GM12878 (cell line): ENCODE measurements around the gene STAT5A. TPM values are rescaled to one million over a fixed set of nuclear protein-coding genes. Genes with fewer than 3 reads are reported as not detected.
A peak's percentile ranks its signal among the peaks of the same experiment; 100 is the strongest.

Experiments
- ATAC-seq: fragments of 200-7000 bp; cut with Tn5 transposase; 3 replicates; pipeline ENCODE4 v1.9.1; 2020; ENCODE audit warnings: mild to moderate bottlenecking, moderate library complexity
- BruUV-seq: library from RNA; stranded (reverse); fragments of 400-500 nt; replicated peaks from 2 replicates; lab custom pipeline; 2021; lab: Mats Ljungman, UMichigan
- CTCF ChIA-PET: fragments of 300-600 bp; sonication (Branson Sonifier 250); formaldehyde crosslinking; extraction: SDS; loops from one replicate; lab custom pipeline; 2021; ENCODE audit warnings: inconsistent platforms; lab: Yijun Ruan, JAX
- POLR2A ChIA-PET: fragments of 350-600 bp; formaldehyde crosslinking; extraction: SDS; loops from one replicate; lab custom pipeline; 2021; ENCODE audit warnings: inconsistent platforms; lab: Charles Lee
- RAD21 ChIA-PET: fragments of 300-600 bp; sonication (Branson Sonifier 250); formaldehyde crosslinking; loops from one replicate; lab custom pipeline; 2023; ENCODE audit warnings: antibody characterized with exemption; ENCODE audit not compliant: unreplicated experiment; lab: Charles Lee
- SMC1A ChIA-PET: fragments of 300-600 bp; sonication (Branson Sonifier 250); formaldehyde crosslinking; loops from one replicate; lab custom pipeline; 2023; ENCODE audit not compliant: unreplicated experiment, uncharacterized antibody; lab: Charles Lee
- DNase-seq: peaks from one replicate; pipeline ENCODE4 v3.0.0-alpha.2; 2011; ENCODE audit warnings: low read depth, low spot score
- FAIRE-seq: peaks from 3 replicates; lab custom pipeline; 2011; peaks lifted over from hg19 to GRCh38; lab: Jason Lieb, UNC
- H2AFZ ChIP-seq: 2 replicates; pipeline ENCODE4 v1.6.0; 2011; ENCODE audit warnings: low read depth, low read length, control low read depth; ENCODE audit not compliant: control insufficient read depth
- H3K27ac ChIP-seq: 2 replicates; pipeline ENCODE4 v1.5.1; 2011; ENCODE audit warnings: control low read depth; ENCODE audit not compliant: control insufficient read depth, insufficient read depth
- H3K27me3 ChIP-seq, 2 experiments: replicated peaks in 1 of 2; 2 replicates each; pipeline versions ENCODE4 v1.6.0 to v1.6.1; 2011; ENCODE audit warnings: low read length in 1 of 2; ENCODE audit not compliant: control insufficient read depth in 2 of 2, insufficient read depth in 2 of 2
- H3K36me3 ChIP-seq, 2 experiments: 2 replicates each; pipeline ENCODE4 v1.5.1; 2011; ENCODE audit warnings: low read length in 1 of 2; ENCODE audit not compliant: control insufficient read depth in 2 of 2, insufficient read depth in 2 of 2
- H3K4me1 ChIP-seq: 2 replicates; pipeline ENCODE4 v1.6.1; 2011; ENCODE audit warnings: mild to moderate bottlenecking, low read length, moderate library complexity, mixed read lengths; ENCODE audit not compliant: control insufficient read depth, insufficient read depth
- H3K4me2 ChIP-seq: 2 replicates; pipeline ENCODE4 v1.6.0; 2011; ENCODE audit warnings: control low read depth; ENCODE audit not compliant: control insufficient read depth, insufficient read depth
- H3K4me3 ChIP-seq: fragments of 200-600 bp; sonication (generic); 2 replicates; pipeline ENCODE4 v1.5.1; 2016
- H3K79me2 ChIP-seq: 2 replicates; pipeline ENCODE4 v1.6.0; 2011; ENCODE audit warnings: low read length; ENCODE audit not compliant: control insufficient read depth, insufficient read depth
- H3K9ac ChIP-seq: 2 replicates; pipeline ENCODE4 v1.8.0; 2011; ENCODE audit warnings: low read length, control low read depth, mixed read lengths; ENCODE audit not compliant: control insufficient read depth, insufficient read depth
- H3K9me3 ChIP-seq: replicated peaks from 3 replicates; pipeline ENCODE4 v1.5.1; 2011; ENCODE audit warnings: mild to moderate bottlenecking, low read length; ENCODE audit not compliant: control insufficient read depth, insufficient read depth
- H4K20me1 ChIP-seq: 2 replicates; pipeline ENCODE4 v1.6.0; 2011; ENCODE audit not compliant: control insufficient read depth, insufficient read depth
- ASH2L ChIP-seq: fragments of 300-600, 200-600 bp; sonication (generic); IDR thresholded peaks from 2 replicates; pipeline ENCODE4 v1.6.1; 2017; ENCODE audit warnings: low read depth, mild to moderate bottlenecking, borderline replicate concordance
- CHD4 ChIP-seq: fragments of 200-600 bp; sonication (generic); IDR thresholded peaks from 2 replicates; pipeline ENCODE4 v1.6.1; 2016; ENCODE audit warnings: mild to moderate bottlenecking
- ETV6 ChIP-seq, 2 experiments: fragments of 450-650 bp in 1 of 2; IDR thresholded peaks in 1 of 2; conservative IDR thresholded peaks in 1 of 2; 2 replicates each; pipeline ENCODE4 v1.6.1; 2014; ENCODE audit warnings: antibody characterized with exemption in 1 of 2, borderline replicate concordance in 1 of 2, low read depth in 1 of 2, mild to moderate bottlenecking in 1 of 2, moderate library complexity in 1 of 2
- GATAD2B ChIP-seq: fragments of 450-650 bp; conservative IDR thresholded peaks from 2 replicates; pipeline ENCODE4 v1.6.1; 2017; ENCODE audit warnings: low read depth, mild to moderate bottlenecking, moderate library complexity
- JUND ChIP-seq: IDR thresholded peaks from 2 replicates; pipeline ENCODE4 v1.6.1; 2012; ENCODE audit warnings: low read depth, mild to moderate bottlenecking, low read length, improper control_type of control experiment, moderate library complexity
- NFYB ChIP-seq: IDR thresholded peaks from 2 replicates; pipeline ENCODE4 v1.6.1; 2011; ENCODE audit warnings: low read depth, mild to moderate bottlenecking, low read length, improper control_type of control experiment, moderate library complexity; ENCODE audit not compliant: insufficient read depth
- PAX5 ChIP-seq: IDR thresholded peaks from 2 replicates; pipeline ENCODE4 v1.6.1; 2011; ENCODE audit warnings: low read depth, low read length, borderline replicate concordance
- RCOR1 ChIP-seq: conservative IDR thresholded peaks from 2 replicates; pipeline ENCODE4 v1.6.1; 2012; ENCODE audit warnings: low read depth, low read length, improper control_type of control experiment
- RUNX3 ChIP-seq: IDR thresholded peaks from 2 replicates; pipeline ENCODE4 v1.6.1; 2012; ENCODE audit warnings: low read length, inconsistent platforms
- SREBF1 ChIP-seq: IDR thresholded peaks from 2 replicates; pipeline ENCODE4 v1.6.1; 2012; ENCODE audit warnings: mild to moderate bottlenecking, low read length
- SUZ12 ChIP-seq: fragments of 200-600 bp; sonication (generic); IDR thresholded peaks from one replicate; pipeline ENCODE4 v1.6.1; 2018; ENCODE audit warnings: antibody characterized with exemption, mild to moderate bottlenecking; ENCODE audit not compliant: unreplicated experiment
- TAF1 ChIP-seq: IDR thresholded peaks from 2 replicates; pipeline ENCODE4 v1.6.1; 2011; ENCODE audit warnings: mild to moderate bottlenecking, low read depth, low read length, borderline replicate concordance
- TARDBP ChIP-seq: IDR thresholded peaks from 2 replicates; pipeline ENCODE4 v1.6.1; 2016; ENCODE audit warnings: borderline replicate concordance
- YBX1 ChIP-seq: fragments of 450-650 bp; IDR thresholded peaks from 2 replicates; pipeline ENCODE4 v1.6.1; 2016; ENCODE audit warnings: antibody characterized with exemption
- WGBS: methylation state at CpG from one replicate; pipeline ENCODE4 v1.1.6; 2016; ENCODE audit warnings: low lambda C conversion rate; ENCODE audit not compliant: insufficient replicate concordance, insufficient coverage; ENCODE audit errors: missing lambda C conversion rate; 5-methylcytosine and 5-hydroxymethylcytosine counted together
- in situ Hi-C: fragments of 300-500 bp; cut with MboI; formaldehyde crosslinking; loops from 9 replicates; pipeline ENCODE4 v1.14.3; 2018; ENCODE audit warnings: mixed read lengths
- intact Hi-C: fragments of 100-400 bp; cut with micrococcal nuclease; formaldehyde crosslinking; loops from one replicate; pipeline ENCODE4 v1.14.2; 2022; ENCODE audit not compliant: unreplicated experiment
- polyA plus RNA-seq, 11 experiments: library from polyadenylated mRNA; depleted of rRNA in 4 of 11; unstranded in 6 of 11; stranded (reverse) in 5 of 11; fragments of >200 nt; fragmentation: Nextera tagmentation in 4 of 11; fragmentation: Illumina TruSeq in 1 of 11; extraction: Ambion mirVana in 4 of 11; extraction: Trizol in 1 of 11; gene quantifications; 1 replicate in 1 of 11; 2 replicates in 10 of 11; pipeline versions ENCODE4 v1.2.1 to v1.2.3, GENCODE V29; 2011 to 2016; ENCODE audit warnings: inconsistent platforms in 2 of 11, missing spikeins in 2 of 11, low read depth in 1 of 11
- total RNA-seq, 4 experiments: library from RNA; depleted of rRNA in 3 of 4; stranded (reverse); fragments of >200 nt in 3 of 4; fragmentation: Illumina TruSeq in 1 of 4; extraction: Trizol in 1 of 4; gene quantifications; 2 replicates each; pipeline versions ENCODE4 v1.2.1 to v1.2.3, GENCODE V29; 2013 to 2021
- TF ChIP-seq, protein P1 (sequence below): IDR thresholded peaks from 2 replicates; pipeline ENCODE4 v1.6.1; 2012; ENCODE audit warnings: low read depth, low read length, improper control_type of control experiment
- TF ChIP-seq, protein P2 (sequence below): fragments of 450-650 bp; IDR thresholded peaks from 2 replicates; pipeline ENCODE4 v1.6.1; 2017; ENCODE audit warnings: low read depth, mild to moderate bottlenecking, moderate library complexity
- TF ChIP-seq, protein P3 (sequence below): fragments of 450-650 bp; IDR thresholded peaks from 2 replicates; pipeline ENCODE4 v1.6.1; 2017; ENCODE audit warnings: mild to moderate bottlenecking, low read depth, inconsistent platforms; ENCODE audit not compliant: poor library complexity, severe bottlenecking
- TF ChIP-seq, protein P4 (sequence below): IDR thresholded peaks from 2 replicates; pipeline ENCODE4 v1.6.1; 2012; ENCODE audit warnings: low read length, inconsistent platforms

The STAT5A gene
- total and polyA plus RNA-seq, 10 of the 15 experiments (the other 5 are each of a cell fraction or from before 2014, with no cell fraction given), result 14.8 to 86.4 (median 41.5) TPM

DNA sequence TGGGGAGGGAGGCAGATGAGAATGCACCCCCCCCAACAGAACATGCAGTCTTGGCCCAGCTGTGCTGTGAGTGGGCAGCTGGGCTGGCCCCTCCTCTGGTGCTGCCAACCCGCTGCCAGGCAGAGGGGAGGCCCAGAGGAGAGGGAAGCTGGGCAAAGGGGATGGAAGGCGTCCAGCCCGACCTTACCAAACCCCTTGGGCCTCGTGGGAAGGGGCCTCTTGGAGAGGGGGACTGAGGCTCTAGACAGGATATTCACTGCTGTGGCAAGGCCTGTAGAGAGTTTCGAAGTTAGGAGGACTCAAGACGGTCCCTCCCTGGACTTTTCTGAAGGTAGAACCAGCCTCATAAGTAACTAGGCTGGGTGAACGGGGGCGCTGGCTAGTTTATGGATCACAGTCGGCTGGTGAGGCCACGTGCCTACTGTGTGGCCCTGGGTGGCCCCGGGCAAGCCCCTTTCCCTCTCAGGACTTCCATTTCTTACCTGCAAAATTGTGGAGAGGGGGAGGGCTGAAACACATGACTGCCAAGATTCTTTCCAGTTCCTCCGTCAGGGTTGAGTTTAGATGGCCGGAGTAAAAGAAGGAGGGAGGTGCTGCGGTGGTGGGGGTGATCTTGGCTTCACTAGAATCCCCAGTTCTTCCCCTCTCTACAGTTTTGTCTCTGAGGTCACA lies 857 bp upstream of the STAT5A start:
- WGBS, result 1% methylated on average over 13 of the region's 14 CpGs
- TF ChIP-seq ETV6 (conservative IDR thresholded peaks at IDR 0.05 in 1 of 2, IDR thresholded peaks at IDR 0.05 in 1 of 2; ENCODE audit: borderline replicate concordance in 1 of 2, low read depth in 1 of 2), result no peak
- TF ChIP-seq JUND, result peak; percentile 80
- TF ChIP-seq, protein P1, sequence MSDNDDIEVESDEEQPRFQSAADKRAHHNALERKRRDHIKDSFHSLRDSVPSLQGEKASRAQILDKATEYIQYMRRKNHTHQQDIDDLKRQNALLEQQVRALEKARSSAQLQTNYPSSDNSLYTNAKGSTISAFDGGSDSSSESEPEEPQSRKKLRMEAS, result no peak
- no peak for TF ChIP-seq NFYB
- no peak for TF ChIP-seq CHD4
- TF ChIP-seq GATAD2B, result peak; percentile 15; the same call in 1 of the 2 replicates
- no peak for TF ChIP-seq PAX5
- no peak for TF ChIP-seq ASH2L
- no peak for TF ChIP-seq TARDBP
- TF ChIP-seq, protein P2, sequence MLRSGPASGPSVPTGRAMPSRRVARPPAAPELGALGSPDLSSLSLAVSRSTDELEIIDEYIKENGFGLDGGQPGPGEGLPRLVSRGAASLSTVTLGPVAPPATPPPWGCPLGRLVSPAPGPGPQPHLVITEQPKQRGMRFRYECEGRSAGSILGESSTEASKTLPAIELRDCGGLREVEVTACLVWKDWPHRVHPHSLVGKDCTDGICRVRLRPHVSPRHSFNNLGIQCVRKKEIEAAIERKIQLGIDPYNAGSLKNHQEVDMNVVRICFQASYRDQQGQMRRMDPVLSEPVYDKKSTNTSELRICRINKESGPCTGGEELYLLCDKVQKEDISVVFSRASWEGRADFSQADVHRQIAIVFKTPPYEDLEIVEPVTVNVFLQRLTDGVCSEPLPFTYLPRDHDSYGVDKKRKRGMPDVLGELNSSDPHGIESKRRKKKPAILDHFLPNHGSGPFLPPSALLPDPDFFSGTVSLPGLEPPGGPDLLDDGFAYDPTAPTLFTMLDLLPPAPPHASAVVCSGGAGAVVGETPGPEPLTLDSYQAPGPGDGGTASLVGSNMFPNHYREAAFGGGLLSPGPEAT, result peak; percentile 84
- TF ChIP-seq, protein P3, sequence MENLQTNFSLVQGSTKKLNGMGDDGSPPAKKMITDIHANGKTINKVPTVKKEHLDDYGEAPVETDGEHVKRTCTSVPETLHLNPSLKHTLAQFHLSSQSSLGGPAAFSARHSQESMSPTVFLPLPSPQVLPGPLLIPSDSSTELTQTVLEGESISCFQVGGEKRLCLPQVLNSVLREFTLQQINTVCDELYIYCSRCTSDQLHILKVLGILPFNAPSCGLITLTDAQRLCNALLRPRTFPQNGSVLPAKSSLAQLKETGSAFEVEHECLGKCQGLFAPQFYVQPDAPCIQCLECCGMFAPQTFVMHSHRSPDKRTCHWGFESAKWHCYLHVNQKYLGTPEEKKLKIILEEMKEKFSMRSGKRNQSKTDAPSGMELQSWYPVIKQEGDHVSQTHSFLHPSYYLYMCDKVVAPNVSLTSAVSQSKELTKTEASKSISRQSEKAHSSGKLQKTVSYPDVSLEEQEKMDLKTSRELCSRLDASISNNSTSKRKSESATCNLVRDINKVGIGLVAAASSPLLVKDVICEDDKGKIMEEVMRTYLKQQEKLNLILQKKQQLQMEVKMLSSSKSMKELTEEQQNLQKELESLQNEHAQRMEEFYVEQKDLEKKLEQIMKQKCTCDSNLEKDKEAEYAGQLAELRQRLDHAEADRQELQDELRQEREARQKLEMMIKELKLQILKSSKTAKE, result peak; percentile 50
- TF ChIP-seq RCOR1, result no peak
- no peak for TF ChIP-seq TAF1
- no peak for TF ChIP-seq YBX1
- no peak for TF ChIP-seq SREBF1
- TF ChIP-seq, protein P4, sequence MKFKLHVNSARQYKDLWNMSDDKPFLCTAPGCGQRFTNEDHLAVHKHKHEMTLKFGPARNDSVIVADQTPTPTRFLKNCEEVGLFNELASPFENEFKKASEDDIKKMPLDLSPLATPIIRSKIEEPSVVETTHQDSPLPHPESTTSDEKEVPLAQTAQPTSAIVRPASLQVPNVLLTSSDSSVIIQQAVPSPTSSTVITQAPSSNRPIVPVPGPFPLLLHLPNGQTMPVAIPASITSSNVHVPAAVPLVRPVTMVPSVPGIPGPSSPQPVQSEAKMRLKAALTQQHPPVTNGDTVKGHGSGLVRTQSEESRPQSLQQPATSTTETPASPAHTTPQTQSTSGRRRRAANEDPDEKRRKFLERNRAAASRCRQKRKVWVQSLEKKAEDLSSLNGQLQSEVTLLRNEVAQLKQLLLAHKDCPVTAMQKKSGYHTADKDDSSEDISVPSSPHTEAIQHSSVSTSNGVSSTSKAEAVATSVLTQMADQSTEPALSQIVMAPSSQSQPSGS, result no peak
- no peak; the same call in 1 of the 2 replicates for TF ChIP-seq RUNX3
- no peak for TF ChIP-seq SUZ12

More for the DNA sequence above, 857 bp upstream of the STAT5A start:
- H3K79me2 ChIP-seq, result peaks cover 38% of the 10 kb centered on the region
- peak overlapping the region; percentile 88 for H3K4me2 ChIP-seq
- ChIA-PET SMC1A (interaction anchor here (0.6 to 1.5 kb wide), 5 partner anchors 10 to 40 kb away, joined by 3 to 4 read pairs (median 4); no protein-coding TSS in a partner anchor), CTCF (interaction anchor here (0.9 to 2.7 kb wide), 6 partner anchors 8 to 115 kb away, joined by 3 to 14 read pairs (median 3); partner anchors contain the start of gene STAT3), RAD21 (interaction anchor here (1.3 to 4.1 kb wide), 5 partner anchors 19 to 116 kb away, joined by 3 to 21 read pairs (median 6); no protein-coding TSS in a partner anchor), POLR2A (interaction anchor here (0.5 to 3.1 kb wide), 9 partner anchors 10 to 612 kb away, joined by 3 to 9 read pairs (median 4); partner anchors contain the start of genes STAT3 and STAT5B)
- peaks cover 23% of the 10 kb centered on the region for H3K4me1 ChIP-seq
- BruUV-seq, result no TSS peak
- H3K4me3 ChIP-seq, result peak overlapping the region; percentile 91
- in situ Hi-C loops, result no loop called here
- no peaks in the 10 kb centered on the region for H4K20me1 ChIP-seq
- FAIRE-seq (peak; percentile 57), DNase-seq (peak; percentile 40), ATAC-seq (peak; percentile 62)
- intact Hi-C loops, result loop anchor here (5.0 kb wide), 1 partner anchor 105 kb away; the partner anchor contains the start of gene KCNH4
- H3K9me3 ChIP-seq, result no peaks in the 10 kb centered on the region
- no peaks in the 10 kb centered on the region for H3K27me3 ChIP-seq
- peak overlapping the region; percentile 61 for H2AFZ ChIP-seq
- H3K36me3 ChIP-seq, result peaks cover 0 to 4% of the 10 kb centered on the region in 2 experiments; a peak in 1 of 4 replicates
- peak overlapping the region; percentile 79 for H3K27ac ChIP-seq
- H3K9ac ChIP-seq, result peak overlapping the region; percentile 90
